GM10248 (cell line): ENCODE data around the gene ZFAND3.

Experiments used
- CTCF ChIA-PET: fragments of 300-600 bp; sonication (Branson Sonifier 250); formaldehyde crosslinking; extraction: SDS; loops from one replicate; lab custom pipeline; 2021; ENCODE audit warnings: antibody characterized with exemption; lab: Yijun Ruan, JAX
- POLR2A ChIA-PET: fragments of 350-650 bp; sonication (Branson Sonifier 250); formaldehyde crosslinking; extraction: SDS; loops from one replicate; lab custom pipeline; 2020; ENCODE audit warnings: antibody characterized with exemption; lab: Yijun Ruan, JAX
- DNase-seq: peaks from one replicate; pipeline ENCODE4 v3.0.0; 2012; ENCODE audit errors: extremely low spot score
- CTCF ChIP-seq: IDR thresholded peaks from 2 replicates; pipeline ENCODE4 v1.5.1; 2012; ENCODE audit warnings: mild to moderate bottlenecking, low read depth; ENCODE audit errors: extremely low read depth, missing control alignments, control extremely low read depth

The ZFAND3 gene

GRCh38 chr6:37779902-37780628 lies 39.5 kb upstream of the ZFAND3 start:
- POLR2A ChIA-PET = interaction anchor here (0.7 kb wide), 1 partner anchor 257 kb away, joined by 4 read pairs; no protein-coding TSS in a partner anchor
- no peak for DNase-seq

GRCh38 chr6:37781788-37782187 lies 37.7 kb upstream of the ZFAND3 start:
- DNase-seq = no peak
- ChIA-PET CTCF (interaction anchor here (1.2 to 1.8 kb wide), 3 partner anchors 9 to 88 kb away, joined by 3 to 8 read pairs (median 4); no protein-coding TSS in a partner anchor), POLR2A (no interaction called here)
- no peak for TF ChIP-seq CTCF

More at GRCh38 chr6:37779902-37780628, 39.5 kb upstream of the ZFAND3 start:
- no peak for TF ChIP-seq CTCF
- CTCF ChIA-PET = interaction anchor here (0.8 to 1.4 kb wide), 4 partner anchors 11 to 59 kb away, joined by 3 to 8 read pairs (median 3); no protein-coding TSS in a partner anchor

- ChIA-PET CTCF (interaction anchor here (1.0 to 1.8 kb wide), 6 partner anchors 8 to 91 kb away, joined by 3 to 8 read pairs (median 3); no protein-coding TSS in a partner anchor), POLR2A (interaction anchor here (0.6 to 1.3 kb wide), 2 partner anchors 38 to 702 kb away, joined by 3 to 9 read pairs; no protein-coding TSS in a partner anchor)
- peak; percentile 49 for DNase-seq
- no peak for TF ChIP-seq CTCF
Observed at GRCh38 chr6:37783025-37783855, 36.3 kb upstream of the ZFAND3 start.

- peak; percentile 64 for DNase-seq
- POLR2A ChIA-PET = interaction anchor here (1.3 kb wide), 1 partner anchor 37 kb away, joined by 3 read pairs; no protein-coding TSS in a partner anchor
- no peak for TF ChIP-seq CTCF
- CTCF ChIA-PET = interaction anchor here (1.0 to 1.7 kb wide), 3 partner anchors 7 to 91 kb away, joined by 3 to 8 read pairs (median 3); no protein-coding TSS in a partner anchor
Observed at GRCh38 chr6:37783856-37784584, 35.5 kb upstream of the ZFAND3 start.

GRCh38 chr6:37784585-37784967 lies 35.0 kb upstream of the ZFAND3 start:
- CTCF ChIA-PET = no interaction called here
- POLR2A ChIA-PET = no interaction called here
- no peak for TF ChIP-seq CTCF
- DNase-seq = no peak

- CTCF ChIA-PET = interaction anchor here (0.9 kb wide), 1 partner anchor 709 kb away, joined by 4 read pairs; no protein-coding TSS in a partner anchor
- POLR2A ChIA-PET = no interaction called here
- no peak for TF ChIP-seq CTCF
- no peak for DNase-seq
Observed at GRCh38 chr6:37785002-37785662, 34.4 kb upstream of the ZFAND3 start.
